HEK293T (cell line): Measurements from ENCODE around the gene ZFPL1.

ENCODE experiments used
- ARNT ChIP-seq: fragments of 450-650 bp; IDR thresholded peaks from 2 replicates; pipeline ENCODE4 v1.6.1; 2017; ENCODE audit warnings: mild to moderate bottlenecking
- BHLHE40 ChIP-seq: fragments of 450-650 bp; IDR thresholded peaks from 2 replicates; pipeline ENCODE4 v1.6.1; 2016; ENCODE audit warnings: mild to moderate bottlenecking, moderate library complexity, borderline replicate concordance
- ELF4 ChIP-seq: fragments of 450-650 bp; IDR thresholded peaks from 2 replicates; pipeline ENCODE4 v1.6.1; 2017; ENCODE audit warnings: antibody characterized with exemption
- FOXA1 ChIP-seq: fragments of 450-650 bp; IDR thresholded peaks from 2 replicates; pipeline ENCODE4 v1.6.1; 2016; ENCODE audit warnings: mild to moderate bottlenecking
- FOXK2 ChIP-seq: fragments of 450-650 bp; IDR thresholded peaks from 2 replicates; pipeline ENCODE4 v1.6.1; 2016; ENCODE audit warnings: mild to moderate bottlenecking
- FOXM1 ChIP-seq: fragments of 450-650 bp; IDR thresholded peaks from 2 replicates; pipeline ENCODE4 v1.6.1; 2017; ENCODE audit warnings: mild to moderate bottlenecking, borderline replicate concordance
- HDGF ChIP-seq: fragments of 450-650 bp; IDR thresholded peaks from 2 replicates; pipeline ENCODE4 v1.6.1; 2017; ENCODE audit warnings: antibody characterized with exemption, borderline replicate concordance
- L3MBTL2 ChIP-seq: fragments of 450-650 bp; conservative IDR thresholded peaks from 2 replicates; pipeline ENCODE4 v1.6.1; 2016; ENCODE audit warnings: mild to moderate bottlenecking
- LEF1 ChIP-seq: fragments of 450-650 bp; IDR thresholded peaks from 2 replicates; pipeline ENCODE4 v1.6.1; 2017; ENCODE audit warnings: mild to moderate bottlenecking, borderline replicate concordance
- NFRKB ChIP-seq: fragments of 450-650 bp; IDR thresholded peaks from 2 replicates; pipeline ENCODE4 v1.6.1; 2016; ENCODE audit warnings: mild to moderate bottlenecking, moderate library complexity
- PKNOX1 ChIP-seq: fragments of 450-650 bp; IDR thresholded peaks from 2 replicates; pipeline ENCODE4 v1.6.1; 2016
- SP1 ChIP-seq: fragments of 450-650 bp; IDR thresholded peaks from 2 replicates; pipeline ENCODE4 v1.6.1; 2017
- TARDBP ChIP-seq: fragments of 450-650 bp; IDR thresholded peaks from 2 replicates; pipeline ENCODE4 v1.6.1; 2016
- ZNF384 ChIP-seq: fragments of 450-650 bp; IDR thresholded peaks from 2 replicates; pipeline ENCODE4 v1.6.1; 2016

- TF ChIP-seq FOXM1 (no peak), BHLHE40 (no peak), SP1 (no peak), ELF4 (no peak), LEF1 (no peak), TARDBP (no peak), ZNF384 (no peak), FOXA1 (no peak), NFRKB (no peak), HDGF (no peak), FOXK2 (no peak), PKNOX1 (no peak), ARNT (no peak), L3MBTL2 (peak; percentile 94)
These were observed 32.6 kb downstream of the ZFPL1 start for GRCh38 chr11:65116370-65117205.
